Measurements from ENCODE around the gene SLC16A3. TPM values are rescaled to one million over a fixed set of nuclear protein-coding genes. Genes with fewer than 3 reads are reported as not detected.

SLC16A3 gene
- total and polyA plus RNA-seq, 9 of the 15 experiments (the other 6 are each of a cell fraction or from before 2014, with no cell fraction given): 0.11 to 5.4 (median 1.2) TPM; not detected in 2

DNA sequence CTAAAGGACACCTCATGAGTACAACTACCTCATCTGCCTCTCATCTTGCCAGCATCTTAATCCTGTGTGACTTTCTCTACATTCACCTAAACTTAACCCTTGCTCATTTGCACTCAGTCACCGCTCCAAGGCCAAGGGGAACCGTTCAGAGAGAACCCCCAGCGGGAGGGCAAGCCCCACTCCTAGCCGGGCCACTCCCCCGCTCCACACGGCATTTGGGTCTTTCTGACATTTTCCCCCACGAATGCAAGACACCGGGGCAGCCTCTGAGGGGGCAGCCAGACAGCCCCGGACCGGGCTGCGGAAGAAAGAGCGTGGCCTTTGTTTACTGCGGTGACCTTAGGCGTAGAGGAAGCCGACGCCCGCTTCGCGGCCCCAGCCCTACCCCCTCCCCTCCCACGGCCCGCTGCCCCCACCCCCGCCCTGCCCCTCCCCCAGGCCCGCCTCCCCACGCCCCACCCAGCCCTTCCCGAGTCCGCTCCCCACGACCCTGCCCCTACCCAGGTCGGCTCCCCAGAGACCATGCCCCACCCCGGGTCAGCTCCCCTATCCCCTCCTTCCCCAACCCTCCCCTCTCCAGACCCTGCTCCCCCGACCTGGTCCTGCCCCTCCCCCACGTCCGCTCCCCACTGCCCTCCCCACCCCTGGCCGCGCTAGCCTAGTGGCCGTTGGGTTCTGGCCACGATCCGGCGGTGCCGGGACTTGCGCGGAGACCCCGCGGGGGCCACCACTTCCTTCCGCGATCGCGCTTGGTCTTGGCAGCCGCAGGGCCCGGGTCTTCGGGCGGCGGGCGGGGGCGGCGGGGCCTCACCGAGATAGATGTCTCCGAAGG, 43.9 kb downstream of the SLC16A3 start (continued):
- TF ChIP-seq, protein P1, sequence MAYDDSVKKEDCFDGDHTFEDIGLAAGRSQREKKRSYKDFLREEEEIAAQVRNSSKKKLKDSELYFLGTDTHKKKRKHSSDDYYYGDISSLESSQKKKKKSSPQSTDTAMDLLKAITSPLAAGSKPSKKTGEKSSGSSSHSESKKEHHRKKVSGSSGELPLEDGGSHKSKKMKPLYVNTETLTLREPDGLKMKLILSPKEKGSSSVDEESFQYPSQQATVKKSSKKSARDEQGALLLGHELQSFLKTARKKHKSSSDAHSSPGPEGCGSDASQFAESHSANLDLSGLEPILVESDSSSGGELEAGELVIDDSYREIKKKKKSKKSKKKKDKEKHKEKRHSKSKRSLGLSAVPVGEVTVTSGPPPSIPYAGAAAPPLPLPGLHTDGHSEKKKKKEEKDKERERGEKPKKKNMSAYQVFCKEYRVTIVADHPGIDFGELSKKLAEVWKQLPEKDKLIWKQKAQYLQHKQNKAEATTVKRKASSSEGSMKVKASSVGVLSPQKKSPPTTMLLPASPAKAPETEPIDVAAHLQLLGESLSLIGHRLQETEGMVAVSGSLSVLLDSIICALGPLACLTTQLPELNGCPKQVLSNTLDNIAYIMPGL (CRISPR knock-in tag; IDR thresholded peaks at IDR 0.05): no peak
- TF ChIP-seq NR2F6 (CRISPR knock-in tag; IDR thresholded peaks at IDR 0.05) (no peak), GATAD2A (IDR thresholded peaks at IDR 0.05) (no peak), POLR2H (tag; IDR thresholded peaks at IDR 0.05; ENCODE audit: low read depth) (no peak), NBN (IDR thresholded peaks at IDR 0.05; ENCODE audit: low read depth) (no peak), ZNF717 (CRISPR knock-in tag; IDR thresholded peaks at IDR 0.05) (no peak)
- TF ChIP-seq, protein P2, sequence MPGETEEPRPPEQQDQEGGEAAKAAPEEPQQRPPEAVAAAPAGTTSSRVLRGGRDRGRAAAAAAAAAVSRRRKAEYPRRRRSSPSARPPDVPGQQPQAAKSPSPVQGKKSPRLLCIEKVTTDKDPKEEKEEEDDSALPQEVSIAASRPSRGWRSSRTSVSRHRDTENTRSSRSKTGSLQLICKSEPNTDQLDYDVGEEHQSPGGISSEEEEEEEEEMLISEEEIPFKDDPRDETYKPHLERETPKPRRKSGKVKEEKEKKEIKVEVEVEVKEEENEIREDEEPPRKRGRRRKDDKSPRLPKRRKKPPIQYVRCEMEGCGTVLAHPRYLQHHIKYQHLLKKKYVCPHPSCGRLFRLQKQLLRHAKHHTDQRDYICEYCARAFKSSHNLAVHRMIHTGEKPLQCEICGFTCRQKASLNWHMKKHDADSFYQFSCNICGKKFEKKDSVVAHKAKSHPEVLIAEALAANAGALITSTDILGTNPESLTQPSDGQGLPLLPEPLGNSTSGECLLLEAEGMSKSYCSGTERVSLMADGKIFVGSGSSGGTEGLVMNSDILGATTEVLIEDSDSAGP (CRISPR knock-in tag; IDR thresholded peaks at IDR 0.05): no peak
- TF ChIP-seq, protein P3, sequence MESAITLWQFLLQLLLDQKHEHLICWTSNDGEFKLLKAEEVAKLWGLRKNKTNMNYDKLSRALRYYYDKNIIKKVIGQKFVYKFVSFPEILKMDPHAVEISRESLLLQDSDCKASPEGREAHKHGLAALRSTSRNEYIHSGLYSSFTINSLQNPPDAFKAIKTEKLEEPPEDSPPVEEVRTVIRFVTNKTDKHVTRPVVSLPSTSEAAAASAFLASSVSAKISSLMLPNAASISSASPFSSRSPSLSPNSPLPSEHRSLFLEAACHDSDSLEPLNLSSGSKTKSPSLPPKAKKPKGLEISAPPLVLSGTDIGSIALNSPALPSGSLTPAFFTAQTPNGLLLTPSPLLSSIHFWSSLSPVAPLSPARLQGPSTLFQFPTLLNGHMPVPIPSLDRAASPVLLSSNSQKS (CRISPR knock-in tag; IDR thresholded peaks at IDR 0.05): no peak
- TF ChIP-seq, protein P4, sequence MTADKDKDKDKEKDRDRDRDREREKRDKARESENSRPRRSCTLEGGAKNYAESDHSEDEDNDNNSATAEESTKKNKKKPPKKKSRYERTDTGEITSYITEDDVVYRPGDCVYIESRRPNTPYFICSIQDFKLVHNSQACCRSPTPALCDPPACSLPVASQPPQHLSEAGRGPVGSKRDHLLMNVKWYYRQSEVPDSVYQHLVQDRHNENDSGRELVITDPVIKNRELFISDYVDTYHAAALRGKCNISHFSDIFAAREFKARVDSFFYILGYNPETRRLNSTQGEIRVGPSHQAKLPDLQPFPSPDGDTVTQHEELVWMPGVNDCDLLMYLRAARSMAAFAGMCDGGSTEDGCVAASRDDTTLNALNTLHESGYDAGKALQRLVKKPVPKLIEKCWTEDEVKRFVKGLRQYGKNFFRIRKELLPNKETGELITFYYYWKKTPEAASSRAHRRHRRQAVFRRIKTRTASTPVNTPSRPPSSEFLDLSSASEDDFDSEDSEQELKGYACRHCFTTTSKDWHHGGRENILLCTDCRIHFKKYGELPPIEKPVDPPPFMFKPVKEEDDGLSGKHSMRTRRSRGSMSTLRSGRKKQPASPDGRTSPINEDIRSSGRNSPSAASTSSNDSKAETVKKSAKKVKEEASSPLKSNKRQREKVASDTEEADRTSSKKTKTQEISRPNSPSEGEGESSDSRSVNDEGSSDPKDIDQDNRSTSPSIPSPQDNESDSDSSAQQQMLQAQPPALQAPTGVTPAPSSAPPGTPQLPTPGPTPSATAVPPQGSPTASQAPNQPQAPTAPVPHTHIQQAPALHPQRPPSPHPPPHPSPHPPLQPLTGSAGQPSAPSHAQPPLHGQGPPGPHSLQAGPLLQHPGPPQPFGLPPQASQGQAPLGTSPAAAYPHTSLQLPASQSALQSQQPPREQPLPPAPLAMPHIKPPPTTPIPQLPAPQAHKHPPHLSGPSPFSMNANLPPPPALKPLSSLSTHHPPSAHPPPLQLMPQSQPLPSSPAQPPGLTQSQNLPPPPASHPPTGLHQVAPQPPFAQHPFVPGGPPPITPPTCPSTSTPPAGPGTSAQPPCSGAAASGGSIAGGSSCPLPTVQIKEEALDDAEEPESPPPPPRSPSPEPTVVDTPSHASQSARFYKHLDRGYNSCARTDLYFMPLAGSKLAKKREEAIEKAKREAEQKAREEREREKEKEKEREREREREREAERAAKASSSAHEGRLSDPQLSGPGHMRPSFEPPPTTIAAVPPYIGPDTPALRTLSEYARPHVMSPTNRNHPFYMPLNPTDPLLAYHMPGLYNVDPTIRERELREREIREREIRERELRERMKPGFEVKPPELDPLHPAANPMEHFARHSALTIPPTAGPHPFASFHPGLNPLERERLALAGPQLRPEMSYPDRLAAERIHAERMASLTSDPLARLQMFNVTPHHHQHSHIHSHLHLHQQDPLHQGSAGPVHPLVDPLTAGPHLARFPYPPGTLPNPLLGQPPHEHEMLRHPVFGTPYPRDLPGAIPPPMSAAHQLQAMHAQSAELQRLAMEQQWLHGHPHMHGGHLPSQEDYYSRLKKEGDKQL (CRISPR knock-in tag; IDR thresholded peaks at IDR 0.05; ENCODE audit: borderline replicate concordance): no peak
